Measurements from ENCODE around the gene MUC4.

The MUC4 gene

DNA sequence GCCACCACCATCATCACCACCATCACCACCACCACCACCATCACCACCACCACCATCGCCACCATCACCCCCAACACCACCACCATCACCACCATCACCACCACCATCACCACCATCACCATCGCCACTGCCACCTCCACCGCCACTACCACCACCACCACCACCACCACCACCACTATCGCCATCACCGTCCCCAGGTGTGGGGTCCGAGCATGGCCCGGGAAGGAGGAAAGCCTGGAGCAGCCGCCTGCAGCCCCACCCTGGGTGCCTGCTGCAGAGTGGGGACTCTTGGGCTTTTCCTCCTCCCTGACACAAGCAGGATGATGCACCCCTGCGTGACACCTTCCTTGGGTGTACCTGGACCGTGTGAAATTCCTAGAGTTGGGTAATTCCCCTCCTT lies 43.9 kb downstream of the MUC4 start:
- no peak for DNase-seq (ENCODE audit: low read depth)
- no peak overlapping the region for H3K4me3 ChIP-seq (ENCODE audit: low read length)
- TF ChIP-seq, protein P1, sequence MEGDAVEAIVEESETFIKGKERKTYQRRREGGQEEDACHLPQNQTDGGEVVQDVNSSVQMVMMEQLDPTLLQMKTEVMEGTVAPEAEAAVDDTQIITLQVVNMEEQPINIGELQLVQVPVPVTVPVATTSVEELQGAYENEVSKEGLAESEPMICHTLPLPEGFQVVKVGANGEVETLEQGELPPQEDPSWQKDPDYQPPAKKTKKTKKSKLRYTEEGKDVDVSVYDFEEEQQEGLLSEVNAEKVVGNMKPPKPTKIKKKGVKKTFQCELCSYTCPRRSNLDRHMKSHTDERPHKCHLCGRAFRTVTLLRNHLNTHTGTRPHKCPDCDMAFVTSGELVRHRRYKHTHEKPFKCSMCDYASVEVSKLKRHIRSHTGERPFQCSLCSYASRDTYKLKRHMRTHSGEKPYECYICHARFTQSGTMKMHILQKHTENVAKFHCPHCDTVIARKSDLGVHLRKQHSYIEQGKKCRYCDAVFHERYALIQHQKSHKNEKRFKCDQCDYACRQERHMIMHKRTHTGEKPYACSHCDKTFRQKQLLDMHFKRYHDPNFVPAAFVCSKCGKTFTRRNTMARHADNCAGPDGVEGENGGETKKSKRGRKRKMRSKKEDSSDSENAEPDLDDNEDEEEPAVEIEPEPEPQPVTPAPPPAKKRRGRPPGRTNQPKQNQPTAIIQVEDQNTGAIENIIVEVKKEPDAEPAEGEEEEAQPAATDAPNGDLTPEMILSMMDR (IDR thresholded peaks at IDR 0.05; ENCODE audit: insufficient read depth, low read depth, low read length, missing control alignments) = no peak

DNA sequence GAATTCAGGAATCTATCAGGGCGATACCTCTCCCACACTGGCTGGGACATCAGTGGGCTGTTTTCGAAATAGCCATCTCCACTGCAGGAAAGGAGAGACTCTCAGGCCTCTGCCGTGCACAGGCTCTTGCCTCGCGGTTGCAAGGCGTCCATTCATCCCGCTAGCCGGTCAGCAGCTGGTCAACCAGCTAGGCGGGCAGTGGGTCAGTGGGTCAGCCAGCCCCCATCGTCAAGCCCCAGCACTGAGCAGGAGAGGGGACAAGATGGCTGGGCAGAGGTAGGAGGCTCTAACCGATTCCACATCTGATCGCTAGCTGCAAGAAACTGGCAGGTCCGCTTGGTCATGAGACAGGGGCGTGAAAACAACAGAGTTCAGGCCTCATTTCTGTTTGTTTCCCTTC lies 45.1 kb downstream of the MUC4 start:
- TF ChIP-seq, protein P1 (IDR thresholded peaks at IDR 0.05; ENCODE audit: insufficient read depth, low read depth, low read length, missing control alignments) = no peak
- no peak overlapping the region for H3K4me3 ChIP-seq (ENCODE audit: low read length)
- no peak for DNase-seq (ENCODE audit: low read depth)

DNA sequence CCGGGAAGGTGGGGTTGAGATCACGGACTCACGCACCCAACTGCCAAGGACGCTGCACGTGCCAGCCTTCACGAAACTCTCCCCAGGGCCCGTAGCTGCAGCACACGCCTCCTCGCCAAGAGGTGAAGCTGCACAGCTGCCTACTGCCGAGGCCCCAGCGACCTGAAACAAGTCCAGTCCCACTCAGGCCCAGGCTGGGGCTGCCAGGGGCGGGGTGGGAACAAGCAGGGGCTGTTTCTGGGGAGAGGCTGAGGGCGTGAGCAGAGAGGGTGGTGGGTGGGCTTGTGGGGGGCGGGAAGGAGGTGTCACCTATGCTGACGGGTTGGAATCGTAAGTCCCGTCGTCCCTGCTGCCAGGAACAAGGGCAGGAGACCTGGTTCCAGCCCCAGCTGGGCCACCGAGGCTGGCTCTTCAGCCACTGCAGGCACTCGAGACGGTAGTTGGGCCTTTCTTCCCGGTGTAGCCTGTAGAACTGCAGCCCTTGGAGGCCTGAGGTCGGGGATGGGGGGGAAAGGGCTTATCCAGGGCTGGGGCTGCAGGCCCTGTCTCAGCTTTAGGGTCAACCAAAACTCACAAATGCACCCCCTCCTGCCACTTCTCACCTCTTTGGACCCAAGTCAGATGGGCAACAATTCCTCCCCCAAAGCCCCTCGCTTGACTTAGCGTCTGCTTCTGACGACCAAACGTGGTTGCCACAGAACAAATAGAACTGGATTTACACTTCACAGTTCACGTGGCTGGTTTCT lies 46.6 kb downstream of the MUC4 start:
- no peak for DNase-seq (ENCODE audit: low read depth)
- H3K4me3 ChIP-seq (ENCODE audit: low read length) = no peak overlapping the region
- TF ChIP-seq, protein P1 (IDR thresholded peaks at IDR 0.05; ENCODE audit: insufficient read depth, low read depth, low read length, missing control alignments) = no peak

DNA sequence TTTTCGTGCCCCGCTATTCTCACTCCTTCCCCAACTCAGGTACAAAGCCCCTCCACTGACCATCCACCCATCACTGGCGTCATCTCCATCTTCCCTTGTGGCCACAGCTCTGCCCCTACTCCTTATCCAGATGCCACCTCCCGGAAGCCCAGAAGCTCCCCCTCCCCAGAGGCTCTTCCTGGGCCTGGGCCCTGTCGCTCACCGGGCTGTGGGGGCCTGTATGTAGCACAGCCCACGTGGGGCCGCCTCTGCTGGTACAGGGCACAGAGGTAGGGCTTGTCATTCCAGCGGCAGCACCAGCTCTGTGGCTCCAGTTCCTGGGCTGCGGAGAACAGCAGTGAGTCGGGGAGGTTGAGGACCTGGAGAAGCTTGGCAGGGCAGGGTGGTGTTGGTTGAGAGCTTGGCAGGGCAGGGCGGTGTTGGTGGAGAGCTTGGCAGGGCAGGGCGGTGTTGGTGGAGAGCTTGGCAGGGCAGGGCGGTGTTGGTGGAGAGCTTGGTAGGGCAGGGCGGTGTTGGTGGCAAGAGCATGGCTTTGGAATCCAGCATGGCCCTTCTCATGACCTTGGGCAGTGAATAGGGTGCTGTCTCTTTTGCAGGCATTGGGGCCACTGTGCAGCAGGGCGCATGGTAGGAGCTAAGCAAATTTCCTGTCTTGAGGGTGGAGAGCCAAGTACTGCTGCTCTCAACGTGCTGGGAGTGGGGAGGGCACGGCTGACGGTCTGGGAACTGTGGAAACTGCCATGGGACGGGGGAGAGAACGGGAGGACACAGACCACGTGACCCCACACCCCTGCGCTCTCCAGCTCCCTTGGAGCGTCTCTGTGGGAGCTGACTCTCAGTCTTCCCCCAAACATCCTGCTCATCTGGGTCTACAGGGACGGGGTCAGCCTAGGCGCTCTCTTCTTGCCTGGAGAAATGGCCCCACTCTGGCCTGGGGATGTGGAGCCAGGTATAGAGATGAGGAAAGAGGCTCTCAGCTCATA lies 47.6 kb downstream of the MUC4 start:
- TF ChIP-seq, protein P1 (IDR thresholded peaks at IDR 0.05; ENCODE audit: insufficient read depth, low read depth, low read length, missing control alignments) = no peak
- DNase-seq (ENCODE audit: low read depth) = no peak
- no peak overlapping the region for H3K4me3 ChIP-seq (ENCODE audit: low read length)

DNA sequence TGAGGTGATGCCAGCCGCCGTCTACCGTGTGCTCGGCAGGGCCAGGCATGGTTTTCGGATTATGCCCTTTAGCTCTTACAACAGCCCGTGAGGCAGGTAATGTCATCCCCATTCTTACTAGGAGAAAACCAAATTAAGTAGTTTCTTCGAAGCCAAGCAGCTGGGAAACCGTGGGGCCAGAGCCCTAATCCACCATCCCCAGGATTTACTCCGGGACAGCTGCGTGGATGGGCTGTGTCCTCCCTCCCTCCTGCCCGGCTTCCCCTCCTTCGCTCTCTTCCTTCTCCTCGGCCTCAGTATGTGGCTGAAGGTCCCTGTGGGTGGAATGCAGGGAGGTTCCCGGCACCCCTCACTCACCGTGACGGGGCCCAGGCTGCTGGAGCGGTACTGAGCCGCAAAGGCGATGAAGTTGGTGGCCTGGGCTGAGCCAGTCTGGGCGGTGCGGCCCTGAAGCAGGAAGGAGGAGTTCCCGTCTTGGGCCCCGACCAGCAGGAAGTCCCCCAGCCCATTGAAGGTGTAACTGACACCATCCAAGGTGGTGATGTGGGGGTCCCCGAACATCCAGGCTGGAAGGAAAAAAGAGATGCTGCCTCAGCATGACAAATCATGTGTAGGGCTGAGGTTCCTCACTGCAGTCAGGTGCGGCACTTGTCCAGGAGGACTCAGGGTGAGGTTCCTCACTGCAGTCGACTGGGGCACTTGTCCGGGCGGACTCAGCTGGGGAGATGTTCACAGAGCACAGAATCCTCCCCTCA lies 48.5 kb downstream of the MUC4 start:
- TF ChIP-seq, protein P1 (IDR thresholded peaks at IDR 0.05; ENCODE audit: insufficient read depth, low read depth, low read length, missing control alignments) = no peak
- no peak for DNase-seq (ENCODE audit: low read depth)
- H3K4me3 ChIP-seq (ENCODE audit: low read length) = no peak overlapping the region

DNA sequence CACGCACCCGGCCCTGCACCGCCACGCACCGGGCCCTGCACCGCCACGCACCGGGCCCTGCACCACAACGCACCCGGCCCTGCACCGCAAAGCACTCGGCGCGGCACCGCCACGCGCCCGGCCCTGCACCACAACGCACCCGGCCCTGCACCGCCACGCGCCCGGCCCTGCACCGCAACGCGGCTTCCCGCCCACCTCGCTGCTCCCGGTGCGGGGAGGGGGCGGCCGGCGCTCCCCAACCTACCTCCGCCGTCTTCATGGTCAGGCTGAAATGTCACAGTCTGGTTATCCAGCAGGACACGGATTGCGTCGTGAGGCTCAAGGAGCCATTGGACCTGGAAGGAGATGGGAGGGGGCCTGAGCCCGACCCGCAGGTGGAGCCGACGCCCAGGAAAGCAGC lies 49.1 kb downstream of the MUC4 start:
- TF ChIP-seq, protein P1 (IDR thresholded peaks at IDR 0.05; ENCODE audit: insufficient read depth, low read depth, low read length, missing control alignments) = no peak
- H3K4me3 ChIP-seq (ENCODE audit: low read length) = no peak overlapping the region
- no peak for DNase-seq (ENCODE audit: low read depth)

Data from epithelial cell of esophagus (primary cell).